ENCODE measurements around the gene MFF. TPM values are rescaled to one million over a fixed set of nuclear protein-coding genes. Genes with fewer than 3 reads are reported as not detected.
"Not testable (repeated sequence)": the region's sequence is repeated elsewhere in the genome, so short reads cannot be mapped to it uniquely, and the experiment has no call there.

Gene MFF
- total RNA-seq, 4 donors from 2014 or later, result 94.5 to 151 (median 131) TPM

DNA sequence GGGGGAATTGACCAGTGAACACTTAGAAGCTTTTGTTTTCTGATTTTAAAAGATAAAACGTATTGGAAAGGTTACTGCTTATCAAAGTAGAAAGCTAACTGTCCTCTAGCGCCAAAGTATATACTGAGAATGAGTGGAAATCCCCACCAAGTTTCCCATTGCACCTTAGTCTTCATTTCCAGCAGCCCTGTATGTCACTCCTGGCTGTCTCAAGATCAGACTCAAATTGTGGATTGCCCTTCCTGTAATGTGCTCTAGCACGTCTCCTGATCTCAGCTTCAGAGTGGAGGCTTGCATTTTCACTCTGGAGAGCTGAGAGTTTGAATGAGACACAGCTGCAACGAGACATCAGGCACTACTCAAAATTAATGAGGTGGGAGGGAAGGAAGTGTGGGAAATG lies 26.6 kb downstream of the MFF start:
- Histone ChIP-seq H3K27me3 (no peaks in the 10 kb centered on the region), H3K4me1 (no peaks in the 10 kb centered on the region), H3K9me3 (no peaks in the 10 kb centered on the region), H3K27ac (no peak overlapping the region), H3K36me3 (peaks cover 0 to 27% of the 10 kb centered on the region in 2 donors), H3K4me3 (no peak overlapping the region)
- intact Hi-C loops (cut with DNase I; ENCODE audit: low total_unique reads) (no loop called here), in situ Hi-C loops (cut with MboI; ENCODE audit: low sequenced_read_pairs in 4 of 4) (no loop called here)
- TF ChIP-seq POLR2A (IDR thresholded peaks at IDR 0.05), result no peak
- no peak for TF ChIP-seq CTCF (IDR thresholded peaks at IDR 0.05 in 4 of 5, conservative IDR thresholded peaks at IDR 0.05 in 1 of 5)
- no peak for DNase-seq
- ATAC-seq, result no peak

GRCh38 chr2:227360351-227360750 lies 35.3 kb downstream of the MFF start:
- no peak overlapping the region for H3K27ac ChIP-seq
- intact Hi-C loops (cut with DNase I; ENCODE audit: low total_unique reads) (no loop called here), in situ Hi-C loops (cut with MboI; ENCODE audit: low sequenced_read_pairs in 4 of 4) (no loop called here)
- H3K27me3 ChIP-seq, result no peaks in the 10 kb centered on the region
- ATAC-seq (no peak), DNase-seq (no peak)
- H3K4me1 ChIP-seq, result no peaks in the 10 kb centered on the region
- TF ChIP-seq POLR2A (IDR thresholded peaks at IDR 0.05) (no peak), CTCF (IDR thresholded peaks at IDR 0.05 in 4 of 5, conservative IDR thresholded peaks at IDR 0.05 in 1 of 5) (no peak)
- H3K9me3 ChIP-seq, result no peaks in the 10 kb centered on the region
- H3K36me3 ChIP-seq, result peaks cover 0 to 40% of the 10 kb centered on the region in 2 donors
- no peak overlapping the region for H3K4me3 ChIP-seq

DNA sequence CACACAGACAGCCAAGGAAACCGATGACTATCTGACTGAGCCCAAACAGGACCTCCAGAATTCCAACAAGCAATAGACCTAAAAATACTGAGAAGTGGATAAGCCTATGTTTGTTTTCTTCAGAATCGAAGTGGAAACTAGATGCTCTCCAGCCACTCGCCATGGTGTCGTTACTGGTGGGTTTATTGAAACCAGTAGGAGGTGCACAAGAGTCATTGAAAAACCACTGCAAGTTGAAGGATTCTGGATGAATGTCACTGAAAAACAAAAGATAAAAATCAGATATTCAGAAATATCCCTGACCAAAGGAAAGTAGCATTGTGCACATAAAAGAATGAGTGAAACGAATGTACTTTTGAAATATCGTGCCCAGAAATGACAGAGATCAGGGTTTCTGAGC lies 38.7 kb downstream of the MFF start:
- no peaks in the 10 kb centered on the region for H3K27me3 ChIP-seq
- no peaks in the 10 kb centered on the region for H3K9me3 ChIP-seq
- no peak for DNase-seq
- H3K4me1 ChIP-seq, result no peaks in the 10 kb centered on the region
- H3K4me3 ChIP-seq, result no peak overlapping the region
- no peak overlapping the region for H3K27ac ChIP-seq
- intact Hi-C loops (cut with DNase I; ENCODE audit: low total_unique reads) (no loop called here), in situ Hi-C loops (cut with MboI; ENCODE audit: low sequenced_read_pairs in 4 of 4) (no loop called here)
- TF ChIP-seq CTCF (IDR thresholded peaks at IDR 0.05 in 4 of 5, conservative IDR thresholded peaks at IDR 0.05 in 1 of 5) (no peak), POLR2A (IDR thresholded peaks at IDR 0.05) (no peak)
- no peak for ATAC-seq
- H3K36me3 ChIP-seq, result peaks cover 0 to 10% of the 10 kb centered on the region in 2 donors

DNA sequence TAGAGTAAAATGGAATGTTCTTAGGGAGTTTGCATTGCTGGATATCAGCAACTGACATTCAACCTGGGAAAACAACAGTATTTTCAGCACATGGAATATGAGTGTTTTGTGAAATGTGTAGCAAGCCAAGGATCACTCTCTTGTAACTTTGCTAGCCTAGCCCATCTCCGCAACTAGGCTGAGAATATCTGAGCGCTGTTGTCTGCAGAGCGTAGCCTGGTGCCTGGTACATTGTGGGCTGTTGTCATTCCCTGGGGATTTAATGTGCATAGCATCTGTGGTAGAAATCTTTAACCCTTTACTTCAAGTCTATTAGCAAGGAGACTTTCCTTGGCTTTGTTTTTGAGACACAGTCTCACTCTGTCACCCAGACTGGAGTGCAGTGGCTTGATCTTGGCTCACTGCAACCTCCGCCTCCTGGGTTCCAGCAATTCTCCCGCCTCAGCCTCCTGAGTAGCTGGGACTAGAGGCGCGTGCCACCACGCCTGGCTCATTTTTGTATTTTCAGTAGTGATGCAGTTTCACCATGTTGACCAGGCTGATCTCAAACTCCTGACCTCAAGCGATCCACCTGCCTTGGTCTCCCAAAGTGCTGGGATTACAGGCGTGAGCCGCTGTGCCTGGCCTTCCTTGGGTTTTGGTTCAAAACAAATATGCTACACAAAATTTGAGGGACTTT lies 39.7 kb downstream of the MFF start:
- in situ Hi-C loops (cut with MboI; ENCODE audit: low sequenced_read_pairs in 4 of 4); H3K4me1 ChIP-seq; H3K27ac ChIP-seq; H3K36me3 ChIP-seq; intact Hi-C loops (cut with DNase I; ENCODE audit: low total_unique reads); DNase-seq; ATAC-seq; H3K4me3 ChIP-seq; H3K9me3 ChIP-seq; H3K27me3 ChIP-seq: not testable (repeated sequence)

- intact Hi-C loops (cut with DNase I; ENCODE audit: low total_unique reads), result no loop called here
- Histone ChIP-seq H3K27ac (no peak overlapping the region), H3K4me1 (no peaks in the 10 kb centered on the region), H3K36me3 (no peaks in the 10 kb centered on the region), H3K4me3 (no peak overlapping the region), H3K9me3 (no peaks in the 10 kb centered on the region), H3K27me3 (no peaks in the 10 kb centered on the region)
- TF ChIP-seq POLR2A (IDR thresholded peaks at IDR 0.05) (no peak), CTCF (IDR thresholded peaks at IDR 0.05 in 4 of 5, conservative IDR thresholded peaks at IDR 0.05 in 1 of 5) (no peak)
- DNase-seq, result no peak
- no peak for ATAC-seq
- in situ Hi-C loops (cut with MboI; ENCODE audit: low sequenced_read_pairs in 4 of 4), result no loop called here
Measured at GRCh38 chr2:227365833-227366232, 40.8 kb downstream of the MFF start.

Measured in gastrocnemius medialis (tissue), 4 donors.